GM18867 (cell line): ENCODE measurements around the gene MYLIP.

Source experiments
- ATAC-seq: cut with Tn5 transposase; IDR thresholded peaks from one replicate; pipeline ENCODE4 v1.9.1; 2021; ENCODE audit warnings: mild to moderate bottlenecking, moderate library complexity; ENCODE audit not compliant: unreplicated experiment

Gene MYLIP

DNA sequence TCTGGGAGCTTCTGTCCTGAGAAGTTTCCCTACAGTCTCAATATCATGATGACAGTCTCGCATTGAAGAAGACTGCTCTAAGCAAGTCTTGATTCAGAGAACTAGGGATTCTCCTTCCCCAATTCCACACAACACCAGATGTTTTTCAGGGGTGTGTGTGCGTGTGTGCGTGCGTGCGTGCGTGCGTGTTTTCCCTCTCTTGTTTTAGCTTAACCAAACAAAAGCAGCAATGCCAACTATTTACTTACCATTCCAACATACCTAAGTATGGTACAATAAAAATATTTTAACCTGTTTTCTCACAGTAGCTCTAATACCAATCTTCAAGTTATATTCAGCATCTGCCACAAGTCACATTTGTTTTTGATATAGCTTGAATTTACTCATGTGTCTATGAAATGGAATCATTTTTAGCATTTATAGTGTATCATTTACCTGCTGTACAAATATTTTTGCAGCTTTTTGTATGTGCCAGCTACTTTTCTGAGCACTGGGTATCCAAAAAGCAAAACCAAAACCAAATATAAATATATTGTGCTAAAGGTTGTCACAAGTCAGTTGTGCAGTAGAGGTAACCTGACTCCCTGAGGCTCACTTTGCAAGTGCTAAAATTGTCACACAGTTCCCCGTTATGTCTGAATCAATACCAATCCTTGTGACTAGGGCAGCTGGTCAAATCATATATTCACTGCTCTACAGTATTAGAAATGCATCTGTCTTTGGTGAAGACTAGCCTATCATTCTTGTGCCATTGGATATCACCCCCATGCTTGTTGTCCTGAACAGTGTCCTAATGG lies 21.7 kb upstream of the MYLIP start:
- ATAC-seq: no peak

DNA sequence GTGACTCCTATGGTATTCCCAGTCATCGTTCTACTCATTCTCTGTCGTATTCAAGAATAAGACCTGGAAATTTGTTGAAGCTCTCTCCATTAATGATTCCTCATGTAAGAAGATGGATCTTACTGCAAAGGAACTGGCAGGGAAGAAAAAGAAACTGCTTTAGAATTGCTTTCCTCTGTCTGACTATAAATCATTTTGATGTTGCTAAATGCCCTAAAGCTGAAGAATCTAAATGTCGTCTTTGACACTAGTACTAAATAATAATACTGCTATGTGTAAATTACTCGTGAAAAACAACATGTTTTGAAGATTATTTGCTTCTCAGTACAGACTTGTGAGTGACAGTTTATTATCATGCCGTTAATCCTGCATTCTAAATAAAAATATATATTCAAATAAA lies 20.5 kb upstream of the MYLIP start:
- ATAC-seq: no peak

DNA sequence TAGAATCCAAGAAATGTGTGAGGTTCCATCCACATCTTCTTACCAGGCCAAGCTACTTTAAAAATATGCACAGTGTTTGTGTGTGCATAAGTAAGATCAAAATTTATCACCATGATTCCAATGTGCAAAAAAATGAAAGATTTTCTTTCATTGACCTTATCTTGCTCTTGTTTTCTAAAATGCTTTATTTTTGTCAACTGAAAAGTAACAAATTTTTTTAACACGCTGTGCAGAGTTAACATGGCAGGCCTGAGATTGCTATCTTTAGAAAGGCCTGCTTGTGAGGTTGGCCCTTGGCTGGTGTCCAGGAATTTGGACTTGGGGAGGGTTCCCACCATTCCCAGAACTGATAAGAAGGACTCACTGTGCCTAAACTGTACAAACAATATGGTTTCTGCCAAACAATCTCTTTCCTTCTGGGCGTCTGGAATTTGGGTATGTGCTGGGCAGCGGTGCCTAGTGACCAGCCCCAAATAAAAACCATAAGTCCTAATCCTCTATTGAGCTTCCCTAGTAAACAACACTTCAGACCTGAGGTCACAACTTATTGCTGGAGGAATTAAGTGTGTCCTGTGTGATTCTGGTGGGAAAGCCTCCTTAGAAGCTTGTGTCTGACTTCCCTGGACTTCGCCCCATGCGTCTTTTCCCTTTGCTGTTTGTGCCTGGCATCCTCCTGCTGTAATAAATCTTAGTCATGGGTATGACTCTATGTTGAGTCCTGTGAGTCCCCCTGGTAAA lies 19.8 kb upstream of the MYLIP start:
- ATAC-seq: no peak

DNA sequence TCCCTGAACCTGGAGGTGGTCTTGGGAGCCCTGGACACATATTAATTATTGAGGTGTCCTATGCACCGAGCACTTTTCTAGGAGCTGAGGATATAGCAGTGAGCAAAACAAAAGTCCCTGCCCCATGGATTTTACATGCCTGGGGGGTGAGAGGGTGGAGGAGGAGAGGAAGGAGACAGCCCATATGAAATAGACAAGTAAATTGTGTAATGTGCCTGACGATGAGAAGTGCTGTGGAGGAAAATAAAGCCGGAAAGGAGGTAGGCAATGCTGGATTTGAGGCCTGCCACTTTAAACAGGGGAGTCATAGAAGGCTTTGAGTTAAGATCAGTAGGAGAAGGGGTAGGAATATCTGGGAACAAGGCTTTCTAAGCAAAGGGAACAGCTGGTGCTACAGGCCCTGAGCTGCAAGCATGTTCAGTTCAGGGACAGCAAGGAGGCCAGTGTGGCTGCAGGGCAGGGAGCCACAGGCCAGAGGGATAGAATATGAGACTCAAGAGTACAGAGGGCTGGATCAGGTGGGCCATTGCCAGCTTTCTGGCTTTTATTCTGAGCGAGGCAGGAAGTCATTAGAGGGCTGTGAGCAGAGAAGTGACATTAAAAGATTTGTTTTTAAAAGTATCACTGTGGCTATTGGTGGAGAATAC lies 19.1 kb upstream of the MYLIP start:
- ATAC-seq: no peak

DNA sequence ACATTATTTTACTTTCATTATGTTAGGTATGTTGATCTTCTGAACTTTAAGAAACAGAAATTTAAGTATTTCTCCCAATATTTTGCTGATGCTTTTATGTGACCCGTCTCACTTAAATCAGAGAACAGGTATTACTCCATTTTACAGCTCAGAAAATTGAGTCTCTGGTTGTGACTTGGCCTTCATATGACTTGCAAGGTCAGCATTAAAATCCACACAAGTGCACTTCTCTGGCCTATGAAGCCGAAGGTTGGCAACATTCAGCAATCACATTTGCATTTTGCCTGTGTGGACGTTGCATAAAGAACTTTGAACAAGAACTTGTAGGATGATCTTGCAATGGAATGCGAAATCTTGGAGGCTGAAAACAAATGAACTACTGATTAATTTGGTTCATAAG lies 10.1 kb upstream of the MYLIP start:
- ATAC-seq: no peak

DNA sequence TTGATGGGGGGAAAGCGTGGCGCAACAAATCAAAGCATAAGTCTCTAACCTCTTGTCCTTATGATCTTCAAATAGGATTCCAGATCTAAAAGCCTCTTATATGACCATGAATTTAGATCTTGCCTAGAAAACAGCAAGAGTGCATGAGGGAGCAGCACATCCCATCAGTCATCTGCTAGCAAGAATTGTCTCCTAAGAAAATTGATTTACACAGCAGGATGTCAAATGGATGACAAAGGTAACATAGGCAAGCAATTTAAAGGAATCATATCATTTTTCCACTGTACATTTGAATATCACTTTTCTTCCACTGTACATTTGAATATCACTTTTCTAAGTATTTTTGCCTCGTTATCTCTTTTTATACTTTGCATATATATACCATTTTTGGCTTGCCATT lies 7.5 kb upstream of the MYLIP start:
- no peak for ATAC-seq

DNA sequence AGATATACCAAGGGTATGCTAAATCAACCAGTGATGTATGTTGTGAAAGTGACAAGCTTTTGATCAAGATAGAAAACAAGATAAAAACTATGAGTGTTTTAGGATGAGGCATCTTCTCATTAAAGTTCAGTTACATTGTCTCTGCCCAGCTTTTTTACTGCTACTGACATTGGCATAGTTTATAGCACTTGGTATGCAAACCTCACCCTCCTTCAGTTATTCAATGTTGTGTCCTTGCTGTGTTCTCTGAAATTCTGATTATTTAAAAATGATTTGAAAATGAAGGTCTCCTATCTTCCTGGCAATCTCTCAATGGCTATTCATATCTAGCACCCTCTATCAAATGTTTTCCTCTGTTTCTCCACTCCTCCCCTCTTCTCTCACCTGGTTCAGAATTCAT lies 6.7 kb upstream of the MYLIP start:
- no peak for ATAC-seq

DNA sequence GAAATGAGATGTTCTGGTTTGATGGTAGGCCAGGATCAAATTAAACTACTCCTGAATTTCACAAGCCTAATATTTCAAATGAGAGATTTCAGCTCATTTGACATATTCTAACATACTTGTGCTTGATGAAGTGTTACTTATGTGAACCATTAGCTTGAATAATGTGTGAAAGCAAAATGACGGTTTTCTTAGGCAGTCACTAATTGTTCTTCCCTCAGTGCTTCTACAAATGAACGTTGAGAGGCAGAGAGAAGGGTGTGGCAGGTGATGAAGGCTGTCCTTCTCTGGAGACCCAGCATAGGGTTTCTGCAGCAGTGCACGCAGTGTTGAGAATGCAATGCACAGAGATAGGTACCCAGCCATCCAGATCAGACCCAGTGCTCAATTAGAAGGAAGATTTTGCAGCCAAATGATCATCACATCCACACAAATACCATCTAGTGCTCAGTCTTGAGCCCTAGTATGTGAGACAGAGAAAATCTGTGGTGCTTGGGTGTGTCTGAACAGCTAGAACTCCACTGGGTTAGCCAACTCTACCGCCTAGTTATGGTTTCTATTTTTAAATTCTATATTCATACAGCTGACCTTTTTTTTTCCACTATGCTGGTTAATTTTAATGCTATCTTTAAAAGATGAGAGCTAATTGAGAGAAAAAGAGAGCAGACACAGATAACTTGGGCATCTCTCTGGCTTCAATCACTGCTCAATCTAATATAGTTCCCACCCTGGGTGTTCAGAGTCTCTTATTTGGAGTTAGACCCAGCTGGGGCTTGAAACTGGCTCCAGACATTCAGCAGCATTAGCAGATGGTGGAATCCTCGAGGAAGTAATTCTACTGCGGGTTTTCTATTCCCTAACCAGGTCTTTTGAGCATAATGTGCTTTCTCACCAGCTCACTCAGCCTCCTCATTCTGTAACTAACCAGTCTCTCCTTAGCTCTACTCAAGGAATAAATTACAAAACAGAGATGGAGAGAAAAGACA lies 4.4 kb upstream of the MYLIP start:
- ATAC-seq: no peak

DNA sequence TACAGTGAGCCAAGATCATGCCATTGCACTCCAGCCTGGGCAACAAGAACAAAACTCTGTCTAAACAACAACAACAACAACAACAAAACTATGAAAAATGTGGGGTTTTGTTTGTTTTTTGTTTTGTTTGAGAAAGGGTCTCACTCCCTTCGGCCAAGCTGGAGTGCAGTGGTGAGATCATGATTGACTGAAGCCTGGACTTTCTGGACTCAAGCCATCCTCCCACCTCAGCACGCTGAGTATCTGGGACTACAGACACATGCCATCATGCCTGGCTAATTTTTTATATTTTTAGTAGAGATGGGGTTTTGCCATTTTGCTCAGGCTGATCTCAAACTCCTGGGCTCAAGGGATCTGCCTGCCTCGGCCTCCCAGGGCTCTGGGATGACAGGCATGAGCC lies 2.8 kb upstream of the MYLIP start:
- no peak for ATAC-seq

DNA sequence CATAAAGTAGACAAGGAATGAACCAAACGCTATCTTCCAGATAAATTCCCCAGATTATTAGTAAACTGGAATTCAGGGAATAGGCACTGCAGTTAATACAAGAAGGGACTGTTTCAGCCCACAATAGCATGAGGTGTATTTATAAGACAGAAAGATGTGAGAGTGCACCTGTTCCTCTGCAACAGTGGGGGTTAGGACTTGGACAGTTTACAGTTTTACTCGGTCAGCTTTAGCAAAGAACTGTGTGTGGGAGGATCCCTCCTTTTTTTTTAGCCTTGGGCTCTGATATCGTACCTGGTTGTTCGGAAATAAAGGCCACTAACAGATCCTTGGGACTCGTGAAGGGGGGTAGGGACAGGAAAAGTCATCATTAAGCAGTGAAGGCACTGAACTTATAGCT lies 2.0 kb upstream of the MYLIP start:
- no peak for ATAC-seq

DNA sequence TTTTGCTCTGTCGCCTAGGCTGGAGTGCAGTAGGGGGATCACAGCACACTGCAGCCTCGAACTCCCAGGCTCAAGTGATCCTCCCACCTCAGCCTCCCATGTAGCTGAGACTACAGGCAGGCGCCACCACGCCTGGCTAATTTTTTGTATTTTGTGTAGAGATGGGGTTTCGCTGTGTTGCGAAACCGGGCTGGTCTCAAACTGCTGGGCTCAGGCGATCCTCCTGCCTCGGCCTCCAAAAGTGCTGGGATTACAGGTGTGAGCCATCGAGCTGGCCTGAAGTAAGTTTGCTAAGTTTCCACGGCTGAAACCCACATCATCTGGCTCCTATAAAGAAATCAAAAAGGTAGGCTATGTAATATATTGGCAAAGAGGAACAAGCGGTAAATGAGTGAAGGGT lies 1.4 kb upstream of the MYLIP start:
- ATAC-seq: no peak

DNA sequence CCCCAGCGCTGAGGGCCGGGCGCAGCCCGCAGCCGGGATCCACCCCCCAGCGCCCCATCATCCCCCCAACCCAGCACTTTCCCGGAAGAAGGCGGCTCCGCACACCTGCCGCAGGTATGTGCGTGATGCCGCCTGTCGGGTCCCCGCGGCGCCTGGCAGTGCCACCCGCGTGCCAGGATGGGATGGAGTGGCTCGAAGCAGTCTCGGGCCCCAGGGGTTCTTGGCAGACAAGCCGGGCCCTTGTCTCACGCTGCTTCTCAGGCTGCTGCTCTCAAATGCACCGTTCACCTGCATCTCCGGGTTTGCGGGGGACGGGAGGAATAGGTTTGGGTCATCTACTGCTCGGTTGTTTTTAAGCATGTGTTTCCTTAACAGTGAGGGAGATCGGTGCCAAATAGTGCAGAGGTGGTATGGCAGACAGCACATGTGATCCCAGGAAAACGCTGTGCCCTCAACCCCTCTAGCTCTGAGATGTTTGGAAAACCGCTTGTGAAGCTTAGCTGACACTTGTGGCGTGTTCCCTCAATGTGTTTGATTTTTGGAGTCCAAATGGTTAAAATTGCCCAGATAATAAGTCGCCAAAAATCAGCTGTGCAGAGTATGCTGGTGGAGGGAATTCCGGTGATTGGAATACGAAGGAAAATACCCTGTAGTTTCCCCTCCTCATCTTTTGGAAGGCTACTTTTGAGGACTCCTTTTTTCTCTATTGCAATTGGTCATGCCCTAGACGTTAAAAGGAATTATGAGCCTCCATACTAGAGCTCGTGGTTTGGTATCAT lies 926 bp downstream of the MYLIP start:
- ATAC-seq: peak; percentile 3

DNA sequence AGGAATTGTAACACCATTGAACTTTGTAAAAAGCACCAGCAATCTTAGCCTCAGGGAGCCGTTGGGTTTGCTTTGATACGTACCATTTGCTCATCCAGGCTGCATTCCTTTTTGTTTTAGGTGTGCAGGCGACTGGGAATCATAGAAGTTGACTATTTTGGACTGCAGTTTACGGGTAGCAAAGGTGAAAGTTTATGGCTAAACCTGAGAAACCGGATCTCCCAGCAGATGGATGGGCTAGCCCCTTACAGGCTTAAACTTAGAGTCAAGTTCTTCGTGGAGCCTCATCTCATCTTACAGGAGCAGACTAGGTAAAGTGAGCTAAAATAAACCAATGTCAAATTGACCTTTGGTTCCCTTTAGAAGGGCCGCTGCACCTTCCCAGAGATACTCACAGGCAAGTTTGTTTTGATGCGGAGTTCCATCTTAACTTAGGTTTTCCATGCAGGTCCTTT lies 1.6 kb downstream of the MYLIP start:
- no peak for ATAC-seq

DNA sequence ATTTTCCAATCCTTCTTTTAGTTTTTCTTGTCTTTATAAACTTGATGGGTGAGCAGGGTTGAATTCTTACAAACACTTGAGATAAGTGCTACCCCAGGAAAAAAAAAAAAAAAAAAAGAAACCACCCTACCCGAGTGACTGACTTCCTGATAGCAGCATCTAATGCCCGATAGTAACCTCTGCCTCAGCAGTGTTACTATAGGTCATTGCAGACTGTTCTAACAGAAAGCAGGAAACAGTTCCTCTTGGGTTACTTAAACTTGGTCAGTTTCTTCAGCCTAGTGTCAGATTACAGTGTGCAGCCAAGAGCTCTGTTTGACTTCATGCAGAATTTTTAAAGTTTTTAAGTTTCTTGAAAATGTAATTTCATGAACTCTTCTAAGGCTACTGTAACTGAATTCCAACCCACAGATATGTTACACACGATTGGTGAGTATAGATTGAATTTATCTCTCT lies 2.1 kb downstream of the MYLIP start:
- peak; percentile 64 for ATAC-seq

DNA sequence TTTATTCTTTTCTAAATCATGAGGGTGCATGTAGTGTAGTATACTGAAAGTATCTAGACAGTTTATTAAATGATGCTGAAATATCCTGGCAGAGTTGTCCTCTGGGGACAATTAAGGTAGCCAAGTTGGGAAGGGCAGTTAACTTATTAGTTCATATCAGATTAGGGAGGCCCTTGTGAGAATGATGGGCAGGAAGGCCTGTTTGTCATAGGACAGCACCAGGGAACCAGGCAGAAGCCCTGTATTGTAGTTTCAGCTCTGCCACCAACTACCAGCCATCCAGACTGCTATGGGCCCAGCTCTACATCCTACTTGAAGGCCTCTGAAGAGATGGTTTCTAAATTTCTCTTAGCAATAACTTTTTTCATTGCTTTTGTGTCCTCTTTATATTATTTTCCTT lies 4.0 kb downstream of the MYLIP start:
- no peak for ATAC-seq

DNA sequence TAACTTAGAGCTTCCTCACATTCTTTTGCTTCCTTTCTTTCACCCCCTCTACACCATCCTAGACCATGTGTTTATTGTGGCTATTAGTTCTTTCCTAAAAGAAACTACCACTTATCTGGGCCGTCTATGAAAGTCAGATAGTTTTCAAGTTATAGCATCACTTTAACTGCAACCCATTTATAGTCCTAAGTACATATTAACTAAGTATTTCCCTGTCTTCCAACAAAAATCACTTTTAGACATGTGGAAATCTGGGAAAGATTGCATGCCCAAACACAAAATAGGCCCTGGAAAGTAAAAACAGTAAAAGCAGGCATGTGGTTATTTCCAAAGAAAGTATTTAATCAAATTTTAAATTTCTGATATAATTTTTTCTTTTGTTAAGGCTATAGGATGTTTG lies 5.5 kb downstream of the MYLIP start:
- no peak for ATAC-seq

DNA sequence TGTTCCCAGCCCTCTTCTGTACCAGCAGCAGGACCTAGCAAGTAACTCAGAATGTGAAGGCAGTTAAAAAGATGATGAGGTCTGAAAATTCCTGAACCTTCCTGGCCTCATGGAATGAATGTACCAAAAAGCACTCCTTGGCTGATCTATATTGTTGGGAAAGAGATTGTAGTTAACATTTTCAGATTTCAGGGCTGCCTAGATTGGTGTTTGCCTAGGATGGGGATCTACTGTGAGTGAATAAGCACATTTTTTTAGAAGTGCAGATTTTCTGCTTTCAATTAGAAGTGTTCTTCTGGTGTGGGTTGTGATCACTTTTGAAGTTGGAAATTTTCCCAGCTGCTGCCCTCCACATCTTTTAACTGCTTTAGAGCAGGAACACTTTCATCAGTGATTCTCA lies 6.2 kb downstream of the MYLIP start:
- ATAC-seq: no peak

DNA sequence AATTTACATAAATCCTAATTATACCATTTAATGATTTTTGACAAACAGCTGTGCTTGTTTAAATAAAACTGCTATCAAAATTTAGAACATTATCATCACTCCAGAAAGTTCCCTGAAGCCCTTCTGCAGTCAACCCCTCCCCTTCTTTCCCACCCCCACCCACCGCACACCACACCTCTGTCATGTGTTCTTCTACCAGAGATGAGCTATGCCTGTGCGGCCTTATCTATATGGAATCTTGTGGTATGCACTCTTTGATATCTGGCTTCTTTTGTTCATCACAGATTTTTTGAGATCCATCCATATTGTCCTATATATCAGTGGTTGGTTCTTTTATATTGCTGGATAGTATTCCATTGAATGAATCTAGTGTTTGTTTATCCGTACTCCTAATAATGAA lies 7.2 kb downstream of the MYLIP start:
- no peak for ATAC-seq

DNA sequence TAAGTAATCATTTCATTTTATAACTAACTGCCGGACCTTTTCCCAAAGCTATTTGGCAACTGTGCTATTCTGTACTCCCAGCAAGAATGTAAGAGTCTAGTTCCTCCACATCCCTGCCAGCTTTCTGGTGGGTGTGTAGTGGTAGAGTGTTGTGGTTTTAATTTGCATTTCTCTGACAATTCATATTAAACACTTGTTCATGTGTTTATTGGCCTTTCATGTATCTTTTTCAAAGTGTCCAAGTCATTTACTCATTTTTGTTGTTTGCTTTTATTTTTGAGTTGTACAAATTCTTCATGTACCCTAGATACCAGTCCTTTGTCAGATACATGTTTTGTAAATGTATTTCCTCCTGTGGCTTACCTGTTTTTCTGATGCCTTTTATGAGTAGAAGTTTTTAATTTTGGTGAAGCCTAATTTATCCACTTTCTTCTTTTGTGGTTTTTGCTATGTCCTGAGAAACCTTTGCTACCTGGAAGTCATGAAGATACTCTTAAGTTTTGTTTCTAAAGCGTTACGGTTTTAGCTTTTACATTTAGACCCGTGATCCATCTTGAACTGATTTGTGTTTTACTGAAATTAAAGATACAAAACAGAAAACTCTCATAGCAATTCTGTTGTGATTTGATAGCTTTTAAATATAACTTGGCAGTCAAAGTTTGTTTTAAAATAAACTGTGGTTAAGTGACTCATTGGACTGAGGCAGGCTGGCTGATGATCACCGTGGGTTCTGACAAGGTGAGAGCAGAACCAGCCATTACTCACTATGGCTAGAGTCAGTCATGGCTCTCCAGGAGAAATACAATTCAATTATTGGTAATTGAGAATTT lies 8.0 kb downstream of the MYLIP start:
- peak; percentile 52 for ATAC-seq
